Measurements from ENCODE around the gene COX6A2.

GRCh38 chr16:31412750-31413149, 15.4 kb downstream of the COX6A2 start:
- TF ChIP-seq CTCF (IDR thresholded peaks at IDR 0.05) (no peak), EP300 (IDR thresholded peaks at IDR 0.05) (no peak), POLR2A (IDR thresholded peaks at IDR 0.05) (no peak), POLR2AphosphoS5 (IDR thresholded peaks at IDR 0.05) (no peak)

Data from suprapubic skin (tissue), 4 donors.